Chondrocyte (in vitro differentiated cells): ENCODE data around the gene RUBCN. TPM values are rescaled to one million over a fixed set of nuclear protein-coding genes. Genes with fewer than 3 reads are reported as not detected.
A peak's percentile ranks its signal among the peaks of the same experiment; 100 is the strongest.

Experiments used
- DNase-seq: peaks from one replicate; pipeline ENCODE4 v3.0.0; 2021; ENCODE audit warnings: mixed read lengths, low spot score
- H3K27ac Mint-ChIP-seq: one replicate; pipeline ENCODE4 v1.8.0; 2021; ENCODE audit warnings: mild to moderate bottlenecking, moderate library complexity, mixed read lengths; ENCODE audit not compliant: unreplicated experiment
- H3K27me3 Mint-ChIP-seq: 2 replicates; pipeline ENCODE4 v1.8.0; 2021; ENCODE audit warnings: low read depth, mixed read lengths
- H3K36me3 Mint-ChIP-seq: 2 replicates; pipeline ENCODE4 v1.8.0; 2021; ENCODE audit warnings: low read depth, mixed read lengths
- H3K4me1 Mint-ChIP-seq: 2 replicates; pipeline ENCODE4 v1.8.0; 2021; ENCODE audit warnings: low read depth, mild to moderate bottlenecking, mixed read lengths
- H3K4me3 Mint-ChIP-seq: one replicate; pipeline ENCODE4 v1.8.0; 2021; ENCODE audit warnings: mild to moderate bottlenecking, moderate library complexity, mixed read lengths; ENCODE audit not compliant: unreplicated experiment
- H3K9me3 Mint-ChIP-seq: 2 replicates; pipeline ENCODE4 v1.8.0; 2021; ENCODE audit warnings: low read depth, mixed read lengths
- total RNA-seq: library from RNA; stranded (reverse); gene quantifications from 3 replicates; pipeline ENCODE4 v1.2.1, GENCODE V29; 2021
- TF ChIP-seq, protein P1 (sequence below): fragments of 200-600 bp; sonication (generic); IDR thresholded peaks from 2 replicates; pipeline ENCODE4 v1.5.0; 2021; ENCODE audit warnings: antibody characterized with exemption, mild to moderate bottlenecking, moderate library complexity

RUBCN gene
- total RNA-seq, 1 donor from 2014 or later: 31.2 TPM

GRCh38 chr3:197722734-197723133 lies 14.0 kb downstream of the RUBCN start:
- Mint-ChIP-seq H3K9me3 (peaks cover 9% of the 10 kb centered on the region), H3K4me3 (no peak overlapping the region), H3K36me3 (peaks cover 8% of the 10 kb centered on the region), H3K4me1 (peaks cover 17% of the 10 kb centered on the region), H3K27me3 (no peaks in the 10 kb centered on the region), H3K27ac (no peak overlapping the region)
- no peak for DNase-seq
- TF ChIP-seq, protein P1, sequence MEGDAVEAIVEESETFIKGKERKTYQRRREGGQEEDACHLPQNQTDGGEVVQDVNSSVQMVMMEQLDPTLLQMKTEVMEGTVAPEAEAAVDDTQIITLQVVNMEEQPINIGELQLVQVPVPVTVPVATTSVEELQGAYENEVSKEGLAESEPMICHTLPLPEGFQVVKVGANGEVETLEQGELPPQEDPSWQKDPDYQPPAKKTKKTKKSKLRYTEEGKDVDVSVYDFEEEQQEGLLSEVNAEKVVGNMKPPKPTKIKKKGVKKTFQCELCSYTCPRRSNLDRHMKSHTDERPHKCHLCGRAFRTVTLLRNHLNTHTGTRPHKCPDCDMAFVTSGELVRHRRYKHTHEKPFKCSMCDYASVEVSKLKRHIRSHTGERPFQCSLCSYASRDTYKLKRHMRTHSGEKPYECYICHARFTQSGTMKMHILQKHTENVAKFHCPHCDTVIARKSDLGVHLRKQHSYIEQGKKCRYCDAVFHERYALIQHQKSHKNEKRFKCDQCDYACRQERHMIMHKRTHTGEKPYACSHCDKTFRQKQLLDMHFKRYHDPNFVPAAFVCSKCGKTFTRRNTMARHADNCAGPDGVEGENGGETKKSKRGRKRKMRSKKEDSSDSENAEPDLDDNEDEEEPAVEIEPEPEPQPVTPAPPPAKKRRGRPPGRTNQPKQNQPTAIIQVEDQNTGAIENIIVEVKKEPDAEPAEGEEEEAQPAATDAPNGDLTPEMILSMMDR: no peak

DNA sequence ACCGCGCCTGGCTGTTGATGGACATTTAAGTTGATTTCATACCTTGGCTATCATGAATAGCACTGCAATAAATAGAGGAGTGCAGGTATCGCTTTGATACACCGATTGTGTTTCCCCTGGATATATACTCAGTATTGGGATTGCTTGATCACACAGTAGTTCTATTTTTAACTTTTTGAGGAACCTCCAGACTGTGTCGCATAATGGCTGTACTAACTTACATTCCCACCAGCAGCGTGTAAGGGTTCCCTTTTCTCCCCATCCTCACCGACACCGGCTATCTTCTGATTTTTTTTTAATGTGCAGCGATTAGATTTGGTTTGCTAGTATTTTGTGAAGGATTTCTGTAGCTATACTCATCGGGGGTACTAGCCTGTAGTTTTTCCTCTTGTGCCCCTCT lies 16.0 kb downstream of the RUBCN start:
- no peak overlapping the region for H3K27ac Mint-ChIP-seq
- peaks cover 18% of the 10 kb centered on the region for H3K4me1 Mint-ChIP-seq
- H3K9me3 Mint-ChIP-seq: peaks cover 9% of the 10 kb centered on the region
- DNase-seq: no peak
- no peak overlapping the region for H3K4me3 Mint-ChIP-seq
- TF ChIP-seq, protein P1: no peak
- no peaks in the 10 kb centered on the region for H3K27me3 Mint-ChIP-seq
- H3K36me3 Mint-ChIP-seq: peaks cover 12% of the 10 kb centered on the region

DNA sequence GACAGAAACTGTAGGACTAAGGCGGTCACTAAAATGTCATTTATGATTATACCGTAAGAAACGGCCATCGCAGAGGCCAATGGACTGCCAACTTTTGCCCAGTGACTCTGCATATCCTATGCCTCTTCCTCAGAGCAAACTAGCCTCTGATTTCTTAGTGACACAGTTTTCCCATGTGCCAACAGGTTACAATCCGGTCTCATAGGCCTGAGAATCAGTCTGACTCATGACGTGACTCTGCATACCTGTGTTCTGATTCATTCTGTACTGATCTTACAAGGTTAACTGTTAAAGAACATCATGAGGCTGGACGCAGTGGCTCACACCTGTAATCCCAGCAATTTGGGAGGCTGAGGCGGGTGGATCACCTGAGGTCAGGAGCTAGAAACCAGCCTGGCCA lies 17.8 kb downstream of the RUBCN start:
- DNase-seq: no peak
- TF ChIP-seq, protein P1: no peak
- Mint-ChIP-seq H3K4me3 (no peak overlapping the region), H3K4me1 (peaks cover 26% of the 10 kb centered on the region), H3K9me3 (peaks cover 9% of the 10 kb centered on the region), H3K27me3 (no peaks in the 10 kb centered on the region), H3K27ac (peak overlapping the region; percentile 90), H3K36me3 (peaks cover 12% of the 10 kb centered on the region)

GRCh38 chr3:197714251-197714650 lies 22.5 kb downstream of the RUBCN start:
- peaks cover 45% of the 10 kb centered on the region for H3K4me1 Mint-ChIP-seq
- DNase-seq: no peak
- H3K4me3 Mint-ChIP-seq: no peak overlapping the region
- H3K27me3 Mint-ChIP-seq: no peaks in the 10 kb centered on the region
- H3K9me3 Mint-ChIP-seq: no peaks in the 10 kb centered on the region
- peaks cover 7% of the 10 kb centered on the region for H3K36me3 Mint-ChIP-seq
- H3K27ac Mint-ChIP-seq: peak overlapping the region; percentile 37
- TF ChIP-seq, protein P1: no peak

DNA sequence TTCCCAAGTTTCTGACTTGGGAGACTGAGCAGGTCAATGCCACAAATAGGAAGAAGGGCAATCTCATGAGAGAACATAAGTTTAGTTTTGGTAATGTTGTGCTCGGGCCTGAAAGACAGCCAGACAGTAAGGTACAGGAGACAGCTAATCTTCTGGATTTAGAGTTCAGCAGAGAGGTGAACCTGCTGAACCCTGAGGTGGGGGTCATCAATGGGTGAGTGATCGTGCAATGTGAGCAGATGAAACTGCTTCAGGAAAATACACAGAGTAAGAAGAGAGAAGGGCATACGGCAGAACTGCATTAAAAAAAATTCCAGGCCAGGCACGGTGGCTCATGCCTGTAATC lies 23.3 kb downstream of the RUBCN start:
- no peak for DNase-seq
- Mint-ChIP-seq H3K27me3 (no peaks in the 10 kb centered on the region), H3K27ac (peak overlapping the region; percentile 97), H3K9me3 (no peaks in the 10 kb centered on the region), H3K36me3 (peaks cover 7% of the 10 kb centered on the region), H3K4me3 (peak overlapping the region; percentile 31), H3K4me1 (peaks cover 37% of the 10 kb centered on the region)
- TF ChIP-seq, protein P1: no peak
